GM21529 (cell line): ENCODE measurements around the gene ELN.
A peak's percentile ranks its signal among the peaks of the same experiment; 100 is the strongest.

ENCODE experiments used
- ATAC-seq: cut with Tn5 transposase; IDR thresholded peaks from one replicate; pipeline ENCODE4 v1.9.1; 2021; ENCODE audit not compliant: unreplicated experiment

ELN gene

GRCh38 chr7:74023092-74023536 is 4.9 kb upstream of the ELN start:
- no peak for ATAC-seq

DNA sequence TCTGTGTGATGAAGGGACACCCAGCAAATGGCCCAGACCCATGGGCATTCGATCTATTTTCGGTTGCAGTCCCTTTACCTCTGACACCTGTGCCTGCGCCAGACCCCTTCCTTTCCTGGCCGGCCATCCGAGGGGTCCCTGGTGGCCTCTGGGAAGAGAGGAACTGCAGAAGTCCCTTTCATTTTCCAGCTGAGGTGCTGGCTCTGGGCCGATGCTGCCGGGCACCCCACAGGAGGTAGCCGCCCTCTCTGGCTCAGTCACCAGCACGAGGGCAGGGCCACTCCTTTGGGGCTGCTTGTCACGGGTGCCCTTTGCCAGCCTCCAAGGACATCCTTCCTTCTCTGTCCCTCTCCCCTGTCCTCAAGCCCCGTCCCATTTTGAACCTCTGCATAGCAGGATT is 4.2 kb upstream of the ELN start:
- no peak for ATAC-seq

DNA sequence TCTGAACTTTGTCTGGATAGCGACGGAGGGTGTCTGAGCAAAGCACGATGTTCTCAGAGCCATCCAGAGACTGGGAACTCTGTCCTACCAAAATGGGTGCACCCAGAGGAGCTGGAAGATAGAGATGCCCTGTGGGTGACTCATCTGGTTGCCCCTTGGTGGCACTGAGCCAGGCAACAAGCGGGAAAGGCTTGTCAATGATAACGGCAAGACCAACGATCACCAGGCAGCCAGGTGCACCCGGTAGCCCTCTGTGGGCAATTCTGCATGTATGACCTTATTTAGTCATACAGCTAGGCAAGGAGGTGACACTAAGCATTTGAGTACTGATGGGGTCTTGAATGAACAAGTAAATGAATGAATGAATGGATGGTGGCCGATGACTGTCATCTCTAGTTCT is 2.8 kb upstream of the ELN start:
- no peak for ATAC-seq

- no peak for ATAC-seq
These were observed 2.2 kb upstream of the ELN start for GRCh38 chr7:74025730-74026129.

DNA sequence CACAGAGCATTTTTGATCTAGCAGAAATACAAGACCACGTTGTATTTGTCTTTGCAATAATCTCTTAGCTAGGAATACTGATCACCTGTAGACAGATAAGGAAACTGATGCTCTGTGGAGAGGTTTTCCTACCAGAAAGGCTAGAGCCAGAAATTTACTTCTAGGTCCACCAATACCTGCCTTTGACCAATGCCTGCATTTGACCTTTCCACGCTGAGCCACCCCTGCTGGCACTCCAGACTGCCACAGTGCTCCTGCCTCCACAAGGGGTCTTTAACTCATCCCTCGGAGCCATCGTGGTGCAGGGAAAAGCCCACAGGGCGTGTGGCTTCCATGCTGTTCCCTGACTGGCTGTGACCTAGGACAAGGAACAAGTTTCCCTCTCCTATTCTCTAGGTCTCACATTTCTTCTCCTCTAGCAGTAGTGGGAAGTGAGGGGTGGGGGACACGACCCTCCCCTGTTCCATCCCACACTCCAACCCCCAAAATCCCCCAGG is 1.5 kb upstream of the ELN start:
- peak; percentile 22 for ATAC-seq

- peak; percentile 61 for ATAC-seq
These were observed 880 bp upstream of the ELN start for GRCh38 chr7:74026903-74027682.

- ATAC-seq = no peak
These were observed 407 bp downstream of the ELN start for GRCh38 chr7:74028321-74028838.

GRCh38 chr7:74029089-74029785 is 1.3 kb downstream of the ELN start:
- no peak for ATAC-seq

DNA sequence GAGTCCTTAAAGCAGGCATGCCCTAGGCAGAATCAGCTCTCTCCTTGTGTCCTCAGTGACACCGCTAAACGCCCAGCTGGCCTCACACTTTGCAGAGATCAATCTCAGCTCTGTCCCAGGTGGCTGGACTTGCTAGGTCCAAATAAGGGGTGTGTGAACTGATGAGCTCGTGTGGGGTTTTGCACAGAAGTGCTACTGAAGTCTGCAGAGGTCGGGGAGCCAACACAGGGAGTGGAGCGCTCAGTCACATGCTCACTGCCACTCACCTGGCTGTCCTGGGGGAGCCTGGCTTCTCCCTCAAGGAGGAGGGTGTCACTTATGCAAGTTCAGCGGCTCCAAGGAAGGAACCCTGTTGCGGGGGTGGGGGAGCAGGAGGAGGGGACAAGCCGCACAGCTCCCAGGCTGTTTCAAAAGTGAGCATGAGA is 2.0 kb downstream of the ELN start:
- no peak for ATAC-seq

GRCh38 chr7:74030861-74031260 is 2.9 kb downstream of the ELN start:
- no peak for ATAC-seq

DNA sequence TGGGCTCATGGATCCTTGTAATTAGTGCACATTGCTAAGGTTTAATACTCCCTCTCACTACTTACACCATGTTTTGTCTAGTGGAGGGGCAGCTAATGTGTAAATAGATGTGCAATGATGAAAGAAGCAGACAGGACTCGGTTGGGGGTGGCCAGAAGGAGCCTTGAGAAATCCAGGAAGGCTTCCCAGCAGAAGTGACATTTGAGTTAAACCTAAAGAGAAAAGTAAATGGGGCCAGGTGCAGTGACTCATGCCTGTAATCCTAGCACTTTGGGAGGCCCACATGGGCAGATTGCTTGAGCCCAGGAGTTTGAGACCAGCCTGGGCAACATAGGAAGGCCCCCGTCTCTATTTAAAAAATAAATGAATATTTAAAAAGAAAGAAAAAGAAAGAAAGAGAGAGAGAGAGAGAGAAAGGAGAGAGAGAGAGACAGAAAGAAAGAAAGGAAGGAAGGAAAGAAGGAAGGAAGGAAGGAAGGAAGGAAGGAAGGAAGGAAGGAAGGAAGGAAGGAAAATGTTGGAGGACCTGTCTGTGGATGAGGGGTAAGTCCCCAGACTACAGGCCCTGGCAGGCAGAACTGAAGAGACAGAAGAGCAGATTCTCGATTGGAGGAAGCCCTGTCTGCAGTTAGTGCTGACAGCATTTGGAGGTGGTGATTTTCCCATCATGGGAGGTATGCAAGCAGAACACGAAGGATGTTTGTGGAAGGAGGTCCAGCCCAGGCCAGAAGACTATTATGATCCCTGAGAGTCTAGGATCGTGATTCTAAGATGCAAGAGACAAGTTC is 3.6 kb downstream of the ELN start:
- ATAC-seq = no peak

- ATAC-seq = no peak
These were observed 4.2 kb downstream of the ELN start for GRCh38 chr7:74032191-74032490.

DNA sequence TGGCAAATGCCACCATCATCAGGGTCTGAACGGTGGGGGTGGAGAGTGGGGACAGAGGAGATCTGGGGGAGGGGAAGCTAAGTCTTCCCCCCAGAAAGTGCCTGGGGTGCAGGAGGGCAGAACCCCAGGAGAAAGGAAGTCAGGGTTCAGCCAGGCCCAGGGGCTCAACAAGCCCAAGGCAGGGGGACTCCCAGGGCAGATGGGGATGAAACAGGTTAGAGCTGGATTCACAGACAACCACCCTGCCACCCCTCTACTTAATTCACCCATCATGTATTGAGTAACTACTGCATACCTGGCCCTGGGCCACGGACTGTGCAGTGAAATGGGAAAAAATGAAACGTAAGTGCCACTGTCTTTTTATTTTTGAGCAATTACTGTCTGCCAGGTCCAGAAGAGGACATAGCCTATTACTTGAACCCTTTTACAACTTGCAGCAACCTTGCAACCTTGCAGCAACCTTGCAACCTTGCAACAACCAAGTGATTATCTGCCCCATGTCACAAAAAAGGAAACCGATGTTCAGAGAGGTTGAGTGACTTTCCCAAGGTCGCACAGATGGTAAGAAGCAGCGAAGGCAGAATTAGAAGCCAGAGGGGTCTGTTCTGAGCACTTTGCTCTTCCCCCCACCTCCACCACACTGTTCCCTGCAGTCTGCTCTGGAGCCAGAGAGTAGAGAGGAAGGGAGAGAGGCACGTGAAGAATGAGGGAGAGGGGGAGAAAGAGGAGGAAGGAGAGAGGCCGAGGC is 4.8 kb downstream of the ELN start:
- ATAC-seq = no peak

GRCh38 chr7:74033372-74034311 is 5.7 kb downstream of the ELN start:
- no peak for ATAC-seq

- no peak for ATAC-seq
These were observed 9.6 kb downstream of the ELN start for GRCh38 chr7:74037609-74038008.

- no peak for ATAC-seq
These were observed 10.4 kb downstream of the ELN start for GRCh38 chr7:74038194-74038961.

- ATAC-seq = no peak
These were observed 11.4 kb downstream of the ELN start for GRCh38 chr7:74039337-74039736.

DNA sequence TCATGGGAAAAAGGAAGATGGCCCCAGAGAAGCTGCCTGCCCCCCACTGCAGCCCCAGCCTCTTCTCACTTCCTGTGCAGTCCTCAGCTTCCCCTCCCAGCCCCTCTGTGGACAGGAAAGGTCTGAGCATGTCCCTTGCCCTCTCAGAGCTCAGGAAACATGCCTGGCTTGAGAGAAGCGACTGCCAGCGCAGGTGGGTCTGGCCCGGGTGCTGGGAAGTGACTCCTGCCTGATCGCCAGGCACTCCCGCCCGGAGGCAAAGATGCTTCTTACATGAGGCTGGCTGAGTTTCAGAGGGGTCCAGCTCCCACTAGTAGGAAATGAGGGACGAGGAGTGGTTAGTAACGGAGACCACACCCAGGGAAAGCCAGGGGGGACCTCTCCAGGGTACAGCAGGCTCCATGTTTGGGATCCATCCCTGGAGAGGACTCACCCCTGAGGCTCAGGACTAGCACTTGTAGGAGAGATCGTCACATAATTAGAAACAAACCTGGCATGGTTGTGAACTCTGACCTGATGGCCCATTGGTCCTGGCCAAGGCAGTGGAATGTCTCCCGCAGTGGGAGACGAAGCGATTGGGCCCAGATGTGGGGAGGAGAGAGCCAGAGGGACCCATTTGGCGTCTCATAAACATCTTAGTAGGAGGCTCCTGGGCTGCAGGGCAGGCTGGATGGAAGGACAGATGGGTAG is 12.3 kb downstream of the ELN start:
- no peak for ATAC-seq
